Fibroblast of pulmonary artery (primary cell): ENCODE data around the gene ITGA5.

Source experiments
- DNase-seq: peaks from one replicate; pipeline ENCODE4 v3.0.0-alpha.2; 2010; ENCODE audit warnings: low read depth
- H3K4me3 ChIP-seq: replicated peaks from 2 replicates; pipeline ENCODE4 v1.5.1; 2011; ENCODE audit warnings: low read depth, mild to moderate bottlenecking, control low read depth, low read length, moderate library complexity
- CTCF ChIP-seq: IDR thresholded peaks from 2 replicates; pipeline ENCODE4 v1.5.1; 2011; ENCODE audit warnings: mild to moderate bottlenecking, control low read depth, low read length, inconsistent platforms; ENCODE audit errors: missing control alignments

ITGA5 gene

DNA sequence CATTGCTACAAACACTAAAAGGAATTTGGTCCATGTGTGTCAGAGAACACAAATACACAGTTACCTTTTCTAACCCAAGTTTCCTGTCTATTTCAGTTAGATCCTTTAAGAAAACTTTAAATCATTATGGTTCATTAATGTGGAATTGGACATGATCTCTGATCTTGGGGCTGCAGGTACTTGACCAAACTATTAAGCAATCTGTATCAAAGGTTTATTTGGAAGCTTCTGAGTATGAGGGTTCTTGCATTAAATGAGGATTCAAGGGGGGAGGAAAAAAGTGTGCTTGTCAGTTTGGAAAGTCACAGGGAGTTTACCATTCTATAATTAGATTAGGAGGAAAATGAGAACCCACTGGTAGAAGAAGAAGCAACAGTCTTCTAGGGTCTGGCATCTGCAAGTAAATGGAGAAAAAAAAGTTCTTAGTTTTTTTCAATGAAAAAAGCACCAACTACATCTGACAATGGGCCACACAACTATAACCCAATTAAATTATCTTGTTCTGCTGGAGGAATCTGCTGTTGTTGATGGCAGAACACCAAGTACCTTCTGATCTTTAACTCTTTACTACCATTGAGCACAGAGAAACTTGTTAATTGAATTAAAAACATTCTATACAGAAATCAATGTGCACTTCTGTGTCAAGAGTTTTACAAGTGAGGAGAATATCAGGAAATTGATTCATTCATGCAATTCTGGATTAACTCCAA is 36.8 kb upstream of the ITGA5 start:
- TF ChIP-seq CTCF = no peak
- DNase-seq = no peak
- no peak overlapping the region for H3K4me3 ChIP-seq

- no peak for TF ChIP-seq CTCF
- no peak overlapping the region for H3K4me3 ChIP-seq
- no peak for DNase-seq
These were observed 33.6 kb upstream of the ITGA5 start for GRCh38 chr12:54452628-54453027.

DNA sequence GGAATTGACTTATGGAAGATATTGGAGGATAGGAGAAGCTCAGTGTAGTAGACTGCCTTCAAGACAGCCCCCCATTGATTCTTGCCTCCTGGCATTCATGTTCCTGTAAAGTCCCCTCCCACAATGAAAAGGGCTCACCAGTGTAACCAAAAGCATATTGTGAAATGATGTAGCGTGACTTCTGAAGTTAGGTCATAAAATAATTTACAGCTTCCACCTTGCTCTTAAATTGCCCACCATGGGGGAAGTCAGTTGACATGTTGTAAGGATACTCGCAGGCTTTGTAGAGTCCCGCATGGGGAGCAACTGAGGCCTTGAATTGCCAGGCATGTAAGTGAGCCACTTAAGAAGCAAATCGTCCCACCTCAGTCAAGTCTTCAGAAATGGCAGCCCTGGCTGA is 29.3 kb upstream of the ITGA5 start:
- H3K4me3 ChIP-seq = no peak overlapping the region
- no peak for TF ChIP-seq CTCF
- no peak for DNase-seq

- no peak for TF ChIP-seq CTCF
- no peak for DNase-seq
- H3K4me3 ChIP-seq = no peak overlapping the region
These were observed 28.9 kb upstream of the ITGA5 start for GRCh38 chr12:54447917-54448316.

- H3K4me3 ChIP-seq = no peak overlapping the region
- no peak for DNase-seq
- no peak for TF ChIP-seq CTCF
These were observed 25.1 kb upstream of the ITGA5 start for GRCh38 chr12:54444206-54444605.

DNA sequence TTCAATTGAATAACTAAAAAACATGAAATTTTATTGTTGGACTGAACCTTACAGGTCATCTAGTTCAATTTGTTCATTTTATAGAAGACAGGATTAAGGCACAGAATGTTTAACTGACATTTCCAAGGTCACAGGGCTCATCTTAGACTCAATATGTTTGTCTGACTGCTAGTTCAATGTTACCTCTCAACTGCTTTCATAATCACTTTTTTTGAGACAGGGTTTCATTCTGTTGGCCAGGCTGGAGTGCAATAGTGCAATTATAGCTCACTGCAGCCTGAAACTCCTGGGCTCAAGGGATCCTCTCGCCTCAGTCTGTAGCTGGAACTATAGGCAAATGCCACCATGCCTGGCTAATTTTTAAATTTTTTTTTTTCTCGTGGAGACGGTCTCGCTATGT is 24.4 kb upstream of the ITGA5 start:
- no peak overlapping the region for H3K4me3 ChIP-seq
- no peak for DNase-seq
- TF ChIP-seq CTCF = no peak

- TF ChIP-seq CTCF = no peak
- no peak for DNase-seq
- no peak overlapping the region for H3K4me3 ChIP-seq
These were observed 23.9 kb upstream of the ITGA5 start for GRCh38 chr12:54442961-54443360.
